Measurements from ENCODE around the gene CPAMD8.

DNA sequence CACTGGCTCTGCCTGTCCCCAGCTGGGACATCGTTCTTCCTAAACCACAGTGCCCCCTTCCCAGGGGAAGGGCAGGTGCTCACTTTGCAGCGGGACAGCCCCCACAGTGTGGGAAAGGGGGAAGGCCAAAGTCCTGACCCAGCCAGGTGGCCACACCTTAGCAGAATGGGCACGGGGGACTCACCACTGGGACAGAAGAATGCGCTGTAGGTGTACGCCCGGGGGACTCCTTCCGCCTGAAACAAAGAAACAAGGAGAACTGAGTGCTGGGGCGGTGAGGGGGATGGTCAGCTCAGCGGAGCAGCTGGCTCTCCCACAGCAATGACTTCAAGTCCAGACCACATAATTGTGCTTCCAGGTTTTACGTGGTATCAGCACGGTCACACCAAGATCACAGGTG lies 88.4 kb downstream of the CPAMD8 start:
- TF ChIP-seq NFIC (IDR thresholded peaks at IDR 0.05; ENCODE audit: low read depth, low read length), result no peak
- no peak for TF ChIP-seq JUNB (IDR thresholded peaks at IDR 0.05)
- no peak for TF ChIP-seq ZNF274 (IDR thresholded peaks at IDR 0.05; ENCODE audit: insufficient read depth, insufficient read length)
- no peak for TF ChIP-seq RFX5 (IDR thresholded peaks at IDR 0.05; ENCODE audit: low read depth, low read length)

Measured in GM12878 (cell line).